Measurements from ENCODE around the gene PIEZO1. TPM values are rescaled to one million over a fixed set of nuclear protein-coding genes. Genes with fewer than 3 reads are reported as not detected.
A peak's percentile ranks its signal among the peaks of the same experiment; 100 is the strongest.

The PIEZO1 gene
- polyA plus RNA-seq, 1 of the 3 experiments (the other 2 are of a cell fraction) = 184 TPM

- Histone ChIP-seq H3K27ac (ENCODE audit: low read depth in 2 of 2, low read length in 1 of 2) (no peak overlapping the region), H3K4me2 (peak overlapping the region; percentile 14; the same call in 1 of the 2 replicates), H4K20me1 (ENCODE audit: insufficient read depth) (peaks cover 94% of the 10 kb centered on the region), H3K79me2 (ENCODE audit: insufficient read depth) (peaks cover 94% of the 10 kb centered on the region), H3K9ac (0 out of 2 replicates have a peak overlapping the region, but pooled peaks have one; percentile 14), H2AFZ (ENCODE audit: low read depth) (no peak overlapping the region), H3K9me2 (no peaks in the 10 kb centered on the region), H3K27me3 (ENCODE audit: insufficient read depth) (no peaks in the 10 kb centered on the region), H3K36me3 (replicated peaks in 1 of 2; ENCODE audit: control insufficient read depth in 1 of 2, insufficient read depth in 2 of 2, low read length in 1 of 2) (peaks cover 0 to 3% of the 10 kb centered on the region in 2 experiments), H3K4me3 (ENCODE audit: low read depth in 2 of 2, low read length in 1 of 2) (no peak overlapping the region; a peak in 1 of 4 replicates), H3K9me3 (no peaks in the 10 kb centered on the region), H3K4me1 (ENCODE audit: control insufficient read depth in 1 of 2, insufficient read depth in 2 of 2, low read depth in 1 of 2, low read length in 1 of 2) (peaks cover 35 to 56% of the 10 kb centered on the region in 2 experiments; a peak in 3 of 4 replicates), H3F3A (replicated peaks; ENCODE audit: insufficient read depth) (peaks cover 19% of the 10 kb centered on the region)
- POLR2A ChIA-PET = no interaction called here
- 67% methylated on average over 17 of the region's 24 CpGs for WGBS (ENCODE audit: low lambda C conversion rate)
- TF ChIP-seq, protein P1, sequence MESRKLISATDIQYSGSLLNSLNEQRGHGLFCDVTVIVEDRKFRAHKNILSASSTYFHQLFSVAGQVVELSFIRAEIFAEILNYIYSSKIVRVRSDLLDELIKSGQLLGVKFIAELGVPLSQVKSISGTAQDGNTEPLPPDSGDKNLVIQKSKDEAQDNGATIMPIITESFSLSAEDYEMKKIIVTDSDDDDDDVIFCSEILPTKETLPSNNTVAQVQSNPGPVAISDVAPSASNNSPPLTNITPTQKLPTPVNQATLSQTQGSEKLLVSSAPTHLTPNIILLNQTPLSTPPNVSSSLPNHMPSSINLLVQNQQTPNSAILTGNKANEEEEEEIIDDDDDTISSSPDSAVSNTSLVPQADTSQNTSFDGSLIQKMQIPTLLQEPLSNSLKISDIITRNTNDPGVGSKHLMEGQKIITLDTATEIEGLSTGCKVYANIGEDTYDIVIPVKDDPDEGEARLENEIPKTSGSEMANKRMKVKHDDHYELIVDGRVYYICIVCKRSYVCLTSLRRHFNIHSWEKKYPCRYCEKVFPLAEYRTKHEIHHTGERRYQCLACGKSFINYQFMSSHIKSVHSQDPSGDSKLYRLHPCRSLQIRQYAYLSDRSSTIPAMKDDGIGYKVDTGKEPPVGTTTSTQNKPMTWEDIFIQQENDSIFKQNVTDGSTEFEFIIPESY (IDR thresholded peaks at IDR 0.05; ENCODE audit: borderline replicate concordance, low read depth) = no peak
- TF ChIP-seq JUND (IDR thresholded peaks at IDR 0.05) = no peak
- 0 out of 2 replicates have a peak, but pooled peaks have one; percentile 7 for TF ChIP-seq TCF12 (IDR thresholded peaks at IDR 0.05)
- TF ChIP-seq SMC3 (IDR thresholded peaks at IDR 0.05; ENCODE audit: low read depth, low read length) = no peak
- TF ChIP-seq YY1 (IDR thresholded peaks at IDR 0.05; ENCODE audit: low read depth) = no peak
- TF ChIP-seq CHD2 (IDR thresholded peaks at IDR 0.05; ENCODE audit: low read length, partially characterized antibody) = peak; percentile 18
- TF ChIP-seq NFIC (IDR thresholded peaks at IDR 0.05; ENCODE audit: borderline replicate concordance) = peak; percentile 67
- DNase-seq = peak; percentile 70
- CTCF ChIA-PET = interaction anchor here (13.8 to 30.9 kb wide), 2 partner anchors 12 to 28 kb away, joined by 93 to 540 read pairs; no protein-coding TSS in a partner anchor
Observed at GRCh38 chr16:88768071-88768783, 16.8 kb downstream of the PIEZO1 start.

- no peak for TF ChIP-seq POLR2AphosphoS5 (IDR thresholded peaks at IDR 0.05; ENCODE audit: low read depth, low read length)
- TF ChIP-seq REST (IDR thresholded peaks at IDR 0.05; ENCODE audit: low read depth, low read length) = no peak
- H3K27ac ChIP-seq (ENCODE audit: low read depth in 2 of 2, low read length in 1 of 2) = no peak overlapping the region
- H4K20me1 ChIP-seq (ENCODE audit: insufficient read depth) = peaks cover 95% of the 10 kb centered on the region
- peaks cover 30 to 50% of the 10 kb centered on the region in 2 experiments; a peak in 3 of 4 replicates for H3K4me1 ChIP-seq (ENCODE audit: control insufficient read depth in 1 of 2, insufficient read depth in 2 of 2, low read depth in 1 of 2, low read length in 1 of 2)
- peaks cover 96% of the 10 kb centered on the region for H3K79me2 ChIP-seq (ENCODE audit: insufficient read depth)
- whole genome bisulfite sequencing (ENCODE audit: low lambda C conversion rate) = 76% methylated on average over 7 of the region's 12 CpGs
- peaks cover 0 to 3% of the 10 kb centered on the region in 2 experiments for H3K36me3 ChIP-seq (replicated peaks in 1 of 2; ENCODE audit: control insufficient read depth in 1 of 2, insufficient read depth in 2 of 2, low read length in 1 of 2)
- H3K9me2 ChIP-seq = no peaks in the 10 kb centered on the region
- H3K9me3 ChIP-seq = no peaks in the 10 kb centered on the region
- peak overlapping the region; percentile 14; the same call in 1 of the 2 replicates for H3K4me2 ChIP-seq
- H2AFZ ChIP-seq (ENCODE audit: low read depth) = no peak overlapping the region
- no peak for DNase-seq
- H3K27me3 ChIP-seq (ENCODE audit: insufficient read depth) = no peaks in the 10 kb centered on the region
- ChIA-PET CTCF (interaction anchor here (1.4 to 30.9 kb wide), 3 partner anchors 11 to 27 kb away, joined by 5 to 540 read pairs (median 93); partner anchors contain the start of gene PIEZO1), POLR2A (no interaction called here)
- H3K4me3 ChIP-seq (ENCODE audit: low read depth in 2 of 2, low read length in 1 of 2) = no peak overlapping the region; a peak in 1 of 4 replicates
- no peak overlapping the region for H3K9ac ChIP-seq
- peaks cover 14% of the 10 kb centered on the region for H3F3A ChIP-seq (replicated peaks; ENCODE audit: insufficient read depth)
Observed at GRCh38 chr16:88767546-88768070, 17.4 kb downstream of the PIEZO1 start.

Measured in SK-N-SH (cell line).